ENCODE results near the gene RALY. TPM values are rescaled to one million over a fixed set of nuclear protein-coding genes. Genes with fewer than 3 reads are reported as not detected.

Gene RALY
- total and polyA plus RNA-seq, 2 of the 4 experiments (the other 2 are of a cell fraction), result 46.2 to 115 TPM

- Histone ChIP-seq H3K4ac (ENCODE audit: low read depth, low read length) (no peak overlapping the region), H3K9me1 (ENCODE audit: insufficient read depth, low read length) (peaks cover 5% of the 10 kb centered on the region; the same call in 1 of the 2 replicates), H2AK5ac (ENCODE audit: low read depth, low read length) (no peak overlapping the region), H3K4me1 (ENCODE audit: control insufficient read depth, insufficient read depth, low read length) (no peaks in the 10 kb centered on the region), H4K5ac (ENCODE audit: low read depth, low read length) (no peak overlapping the region), H3K79me1 (ENCODE audit: low read depth in 1 of 2, low read length in 2 of 2) (no peaks in the 10 kb centered on the region), H2BK120ac (ENCODE audit: low read depth, low read length) (no peak overlapping the region), H3K4me2 (ENCODE audit: low read depth, low read length) (no peak overlapping the region), H3K23ac (ENCODE audit: low read depth, low read length) (no peak overlapping the region), H4K8ac (ENCODE audit: low read depth in 2 of 2, low read length in 2 of 2) (no peak overlapping the region), H2BK20ac (ENCODE audit: low read depth, low read length) (no peak overlapping the region), H3K9ac (ENCODE audit: low read depth, low read length) (no peak overlapping the region), H2BK5ac (ENCODE audit: low read depth, low read length, poor library complexity, severe bottlenecking) (no peak overlapping the region), H2BK15ac (ENCODE audit: low read depth, low read length) (no peak overlapping the region), H3K27me3 (ENCODE audit: control insufficient read depth, insufficient read depth, low read length) (peaks cover 6% of the 10 kb centered on the region), H4K91ac (ENCODE audit: insufficient read depth, low read depth, low read length) (no peak overlapping the region), H3K9me3 (ENCODE audit: control insufficient read depth, insufficient read depth, low read length) (no peaks in the 10 kb centered on the region), H3K4me3 (ENCODE audit: insufficient read depth, low read depth, low read length) (no peak overlapping the region), H4K20me1 (ENCODE audit: insufficient read depth, low read length) (no peaks in the 10 kb centered on the region), H3K36me3 (ENCODE audit: control insufficient read depth, insufficient read depth, low read length) (no peaks in the 10 kb centered on the region), H2AK9ac (replicated peaks; ENCODE audit: low read depth, low read length, poor library complexity) (no peak overlapping the region), H3K14ac (replicated peaks; ENCODE audit: low read depth, low read length) (no peak overlapping the region), H3K56ac (ENCODE audit: extremely low read depth, insufficient read depth, low read length) (no peak overlapping the region), H2AFZ (replicated peaks; ENCODE audit: low read length, poor library complexity) (no peak overlapping the region), H3K27ac (ENCODE audit: insufficient read depth, low read length) (no peak overlapping the region), H3K18ac (ENCODE audit: low read depth, low read length) (no peak overlapping the region)
- in situ Hi-C loops (cut with MboI; ENCODE audit: low sequenced_read_pairs), result no loop called here
- dilution Hi-C loops (cut with HindIII; ENCODE audit: low sequenced_read_pairs, unreplicated experiment), result no loop called here
- ATAC-seq (ENCODE audit: low read depth) (no peak), DNase-seq (no peak)
- ChIA-PET POLR2A (ENCODE audit: unreplicated experiment) (no interaction called here), CTCF (no interaction called here)
- BruUV-seq (replicated peaks), result no TSS peak
- WGBS, 2 experiments (ENCODE audit: extremely low coverage in 2 of 2, insufficient read length in 1 of 2), result 58% methylated on average over 3 of the region's 3 CpGs; no CpG with 5 or more reads in 1 of the 2 experiments
- intact Hi-C loops (cut with micrococcal nuclease), result no loop called here
- TF ChIP-seq MAZ (IDR thresholded peaks at IDR 0.05; ENCODE audit: borderline replicate concordance, low read depth, low read length) (no peak), RFX5 (IDR thresholded peaks at IDR 0.05; ENCODE audit: low read depth, low read length) (no peak), NFE2L2 (IDR thresholded peaks at IDR 0.05; ENCODE audit: low read depth, low read length) (no peak), POLR2A (IDR thresholded peaks at IDR 0.05; ENCODE audit: low read depth, low read length) (no peak), MAFK (IDR thresholded peaks at IDR 0.05; ENCODE audit: low read depth, low read length) (no peak), FOS (IDR thresholded peaks at IDR 0.05; ENCODE audit: low read depth, low read length) (no peak), USF2 (IDR thresholded peaks at IDR 0.05; ENCODE audit: low read depth, low read length) (no peak), SMC3 (IDR thresholded peaks at IDR 0.05; ENCODE audit: low read depth, low read length) (no peak), CTCF (conservative IDR thresholded peaks at IDR 0.05; ENCODE audit: low read depth, low read length) (no peak), RCOR1 (IDR thresholded peaks at IDR 0.05; ENCODE audit: insufficient replicate concordance, low read length) (no peak), BHLHE40 (IDR thresholded peaks at IDR 0.05; ENCODE audit: low read depth, low read length) (no peak), MXI1 (IDR thresholded peaks at IDR 0.05; ENCODE audit: borderline replicate concordance, low read depth, low read length) (no peak), CHD1 (IDR thresholded peaks at IDR 0.05; ENCODE audit: low read depth, low read length) (no peak), CEBPB (IDR thresholded peaks at IDR 0.05; ENCODE audit: low read depth, low read length) (no peak), RAD21 (IDR thresholded peaks at IDR 0.05; ENCODE audit: low read length) (no peak), ELK1 (IDR thresholded peaks at IDR 0.05; ENCODE audit: borderline replicate concordance, low read depth, low read length) (no peak)
Measured at GRCh38 chr20:33963751-33964150, 30.0 kb upstream of the RALY start.

Measured in IMR-90 (cell line).